Neuronal stem cell (in vitro differentiated cells): Measurements from ENCODE around the gene ACAD9.

ENCODE experiments used
- DNase-seq: peaks from one replicate; pipeline ENCODE4 v3.0.0-alpha.2; 2013; ENCODE audit warnings: low spot score
- H2AFZ ChIP-seq: one replicate; pipeline ENCODE4 v1.6.1; 2013; ENCODE audit warnings: mild to moderate bottlenecking, low read length, inconsistent platforms
- H2AK5ac ChIP-seq: 2 replicates; pipeline ENCODE4 v1.6.1; 2013; ENCODE audit warnings: low read depth, mild to moderate bottlenecking, inconsistent platforms, low read length, moderate library complexity, mixed read lengths
- H2BK120ac ChIP-seq: 2 replicates; pipeline ENCODE4 v1.6.1; 2013; ENCODE audit warnings: low read depth, mild to moderate bottlenecking, inconsistent platforms, low read length, moderate library complexity, mixed read lengths
- H2BK12ac ChIP-seq: one replicate; pipeline ENCODE4 v1.6.1; 2013; ENCODE audit warnings: low read length, inconsistent platforms
- H2BK15ac ChIP-seq: 2 replicates; pipeline ENCODE4 v1.6.1; 2013; ENCODE audit warnings: mild to moderate bottlenecking, low read length, inconsistent platforms, mixed read lengths
- H2BK5ac ChIP-seq: one replicate; pipeline ENCODE4 v1.6.1; 2013; ENCODE audit warnings: inconsistent platforms, mild to moderate bottlenecking, low read length, moderate library complexity
- H3K14ac ChIP-seq: one replicate; pipeline ENCODE4 v1.6.1; 2013; ENCODE audit warnings: low read length, inconsistent platforms
- H3K18ac ChIP-seq: 2 replicates; pipeline ENCODE4 v1.6.1; 2013; ENCODE audit warnings: low read length, inconsistent platforms
- H3K23ac ChIP-seq: 2 replicates; pipeline ENCODE4 v1.6.1; 2013; ENCODE audit warnings: low read depth, mild to moderate bottlenecking, mixed read lengths, low read length, inconsistent platforms; ENCODE audit not compliant: poor library complexity
- H3K27ac ChIP-seq: replicated peaks from 3 replicates; pipeline ENCODE4 v1.5.1; 2013; ENCODE audit warnings: low read length, inconsistent platforms
- H3K27me3 ChIP-seq, 3 experiments: 2 replicates each; pipeline ENCODE4 v1.6.1; 2013; ENCODE audit warnings: low read length in 3 of 3, mild to moderate bottlenecking in 2 of 3, inconsistent platforms in 1 of 3, low read depth in 1 of 3, mixed read lengths in 1 of 3, moderate library complexity in 1 of 3; ENCODE audit not compliant: control insufficient read depth in 3 of 3, insufficient read depth in 3 of 3
- H3K36me3 ChIP-seq, 2 donors: replicated peaks in 1 of 2; 2 replicates each; pipeline ENCODE4 v1.6.1; 2013; ENCODE audit warnings: low read length in 2 of 2; ENCODE audit not compliant: control insufficient read depth in 2 of 2, insufficient read depth in 2 of 2
- H3K4ac ChIP-seq: 2 replicates; pipeline ENCODE4 v1.6.1; 2013; ENCODE audit warnings: inconsistent platforms, mild to moderate bottlenecking, low read length, moderate library complexity
- H3K4me1 ChIP-seq, 2 donors: 1 replicate in 1 of 2; 2 replicates in 1 of 2; pipeline ENCODE4 v1.6.1; 2013; ENCODE audit warnings: low read length in 2 of 2, low read depth in 1 of 2; ENCODE audit not compliant: control insufficient read depth in 2 of 2, insufficient read depth in 1 of 2
- H3K4me2 ChIP-seq: one replicate; pipeline ENCODE4 v1.6.1; 2013; ENCODE audit warnings: mild to moderate bottlenecking, low read length, inconsistent platforms; ENCODE audit not compliant: insufficient read depth, poor library complexity, severe bottlenecking
- H3K4me3 ChIP-seq, 2 donors: 2 replicates each; pipeline ENCODE4 v1.5.1; 2013; ENCODE audit warnings: low read length in 2 of 2, mild to moderate bottlenecking in 2 of 2, inconsistent platforms in 1 of 2, moderate library complexity in 1 of 2
- H3K79me1 ChIP-seq: one replicate; pipeline ENCODE4 v1.6.1; 2013; ENCODE audit warnings: low read depth, mild to moderate bottlenecking, inconsistent platforms, low read length, moderate library complexity
- H3K9ac ChIP-seq: one replicate; pipeline ENCODE4 v1.6.1; 2013; ENCODE audit warnings: mild to moderate bottlenecking, low read depth, low read length, inconsistent platforms; ENCODE audit not compliant: poor library complexity
- H3K9me3 ChIP-seq, 2 donors: replicated peaks in 1 of 2; 2 replicates each; pipeline versions ENCODE3 to v1.6.1; 2013; ENCODE audit warnings: low read length in 2 of 2, mild to moderate bottlenecking in 2 of 2, inconsistent platforms in 1 of 2, low read depth in 1 of 2, mixed read lengths in 1 of 2, moderate library complexity in 1 of 2; ENCODE audit not compliant: control insufficient read depth in 2 of 2, insufficient read depth in 1 of 2
- H4K8ac ChIP-seq: one replicate; pipeline ENCODE4 v1.6.1; 2013; ENCODE audit warnings: low read depth, mild to moderate bottlenecking, inconsistent platforms, low read length, moderate library complexity
- H4K91ac ChIP-seq: one replicate; pipeline ENCODE4 v1.6.1; 2013; ENCODE audit warnings: low read length, low read depth, mild to moderate bottlenecking, inconsistent platforms; ENCODE audit not compliant: poor library complexity
- WGBS, 2 donors: extraction: QIAGEN DNeasy Blood & Tissue Kit; methylation state at CpG; one replicate each; pipeline ENCODE4 v1.1.7; 2013; ENCODE audit warnings: missing lambda C conversion rate in 2 of 2, mixed read lengths in 1 of 2; ENCODE audit not compliant: insufficient read length in 2 of 2, insufficient replicate concordance in 1 of 2; ENCODE audit errors: extremely low coverage in 2 of 2; 5-methylcytosine and 5-hydroxymethylcytosine counted together

ACAD9 gene

DNA sequence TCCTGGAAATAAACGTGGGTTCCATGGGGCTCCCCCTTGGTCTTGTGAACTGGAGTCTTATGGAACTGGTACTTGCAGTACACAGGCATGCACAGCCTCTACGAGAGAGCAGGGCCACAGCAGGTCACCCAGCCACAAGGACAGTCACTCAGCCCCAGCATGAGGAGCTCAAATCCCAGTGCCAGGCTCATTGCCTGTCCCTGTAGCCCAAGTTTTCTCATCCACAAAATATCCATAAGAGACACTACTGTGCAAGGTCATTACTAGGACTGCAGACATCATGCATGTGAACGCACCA lies 66.4 kb downstream of the ACAD9 start:
- Histone ChIP-seq H2BK120ac (no peak overlapping the region), H2BK15ac (no peak overlapping the region), H3K36me3 (peaks cover 0 to 6% of the 10 kb centered on the region in 2 donors), H4K91ac (no peak overlapping the region), H3K4me2 (no peak overlapping the region), H3K79me1 (no peaks in the 10 kb centered on the region), H3K27ac (no peak overlapping the region), H3K9me3 (peaks cover 0 to 1% of the 10 kb centered on the region in 2 donors), H4K8ac (no peak overlapping the region), H3K23ac (no peak overlapping the region), H3K14ac (no peak overlapping the region), H2BK12ac (no peak overlapping the region), H3K9ac (no peak overlapping the region), H3K18ac (no peak overlapping the region), H3K27me3 (no peaks in the 10 kb centered on the region), H2BK5ac (peak overlapping the region; percentile 29), H2AK5ac (no peak overlapping the region), H3K4me1 (peaks cover 0 to 6% of the 10 kb centered on the region in 2 donors), H3K4ac (no peak overlapping the region), H2AFZ (no peak overlapping the region), H3K4me3 (no peak overlapping the region)
- DNase-seq, result no peak
- WGBS, 2 donors, result no CpG with 5 or more reads among the region's 3 CpGs

DNA sequence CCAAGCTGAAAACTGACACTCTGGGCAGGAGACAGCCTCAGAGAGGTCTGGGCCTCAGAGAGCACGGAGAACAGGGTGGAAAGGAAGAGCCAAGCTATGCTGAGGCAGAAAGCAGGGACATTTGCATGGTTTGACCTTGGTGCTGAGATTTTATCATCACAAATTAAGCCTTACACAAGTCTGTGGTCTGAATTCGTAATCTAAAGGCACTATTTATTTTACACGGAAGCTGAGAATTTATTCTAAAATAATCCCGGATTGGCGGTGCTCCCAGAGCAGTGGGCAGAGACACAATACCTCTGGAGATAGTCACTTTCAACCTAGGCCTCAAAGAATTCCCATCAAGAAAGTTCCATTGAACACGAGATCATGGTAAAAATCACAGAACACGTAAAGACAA lies 67.0 kb downstream of the ACAD9 start:
- Histone ChIP-seq H3K9me3 (peaks cover 0 to 1% of the 10 kb centered on the region in 2 donors), H3K23ac (no peak overlapping the region), H4K91ac (no peak overlapping the region), H3K4ac (no peak overlapping the region), H3K4me1 (peaks cover 0 to 6% of the 10 kb centered on the region in 2 donors), H3K18ac (no peak overlapping the region), H3K27ac (no peak overlapping the region), H2AFZ (no peak overlapping the region), H2AK5ac (no peak overlapping the region), H4K8ac (no peak overlapping the region), H3K14ac (no peak overlapping the region), H3K27me3 (no peaks in the 10 kb centered on the region), H2BK12ac (no peak overlapping the region), H2BK15ac (no peak overlapping the region), H2BK5ac (no peak overlapping the region), H3K79me1 (no peaks in the 10 kb centered on the region), H2BK120ac (no peak overlapping the region), H3K4me2 (no peak overlapping the region), H3K36me3 (peaks cover 0 to 6% of the 10 kb centered on the region in 2 donors), H3K4me3 (no peak overlapping the region), H3K9ac (no peak overlapping the region)
- DNase-seq, result no peak
- WGBS, 2 donors, result no CpG with 5 or more reads among the region's 7 CpGs

- DNase-seq, result no peak
- Histone ChIP-seq H4K91ac (no peak overlapping the region), H3K14ac (no peak overlapping the region), H4K8ac (no peak overlapping the region), H3K4me2 (no peak overlapping the region), H3K27ac (no peak overlapping the region), H2BK15ac (no peak overlapping the region), H3K36me3 (peaks cover 0 to 6% of the 10 kb centered on the region in 2 donors), H3K79me1 (no peaks in the 10 kb centered on the region), H3K27me3 (no peaks in the 10 kb centered on the region), H3K4ac (no peak overlapping the region), H3K9me3 (no peaks in the 10 kb centered on the region), H3K9ac (no peak overlapping the region), H3K4me3 (no peak overlapping the region), H2BK12ac (no peak overlapping the region), H2AFZ (no peak overlapping the region), H2AK5ac (no peak overlapping the region), H3K4me1 (peaks cover 0 to 6% of the 10 kb centered on the region in 2 donors), H3K23ac (no peak overlapping the region), H2BK120ac (no peak overlapping the region), H2BK5ac (no peak overlapping the region), H3K18ac (no peak overlapping the region)
- no CpG with 5 or more reads among the region's 3 CpGs for WGBS, 2 donors
These were observed 69.7 kb downstream of the ACAD9 start for GRCh38 chr3:128949158-128949557.

GRCh38 chr3:128950223-128950938 lies 71.0 kb downstream of the ACAD9 start:
- Histone ChIP-seq H3K27me3 (no peaks in the 10 kb centered on the region), H3K9me3 (no peaks in the 10 kb centered on the region), H3K14ac (no peak overlapping the region), H3K4me3 (no peak overlapping the region), H2BK15ac (no peak overlapping the region), H3K36me3 (no peaks in the 10 kb centered on the region), H2AFZ (peak overlapping the region; percentile 15), H2BK5ac (no peak overlapping the region), H2BK12ac (no peak overlapping the region), H3K23ac (no peak overlapping the region), H3K18ac (peak overlapping the region; percentile 12), H4K8ac (no peak overlapping the region), H3K4me2 (no peak overlapping the region), H4K91ac (no peak overlapping the region), H2BK120ac (no peak overlapping the region), H2AK5ac (no peak overlapping the region), H3K4me1 (peaks cover 0 to 6% of the 10 kb centered on the region in 2 donors), H3K27ac (no peak overlapping the region), H3K9ac (peak overlapping the region; percentile 37), H3K79me1 (no peaks in the 10 kb centered on the region), H3K4ac (no peak overlapping the region)
- no CpG with 5 or more reads among the region's 15 CpGs for WGBS, 2 donors
- no peak for DNase-seq
